T-cell (primary cell): ENCODE results near the gene KRT24. TPM values are rescaled to one million over a fixed set of nuclear protein-coding genes. Genes with fewer than 3 reads are reported as not detected.

ENCODE experiments used
- ATAC-seq, 4 experiments: fragments of 200-7000 bp in 3 of 4; fragments of 150-1000 bp in 1 of 4; cut with Tn5 transposase; replicated peaks in 1 of 4; 1 replicate in 3 of 4; 2 replicates in 1 of 4; pipeline ENCODE4 v1.10.0; 2021; ENCODE audit warnings: moderate library complexity in 3 of 4, mild to moderate bottlenecking in 2 of 4, moderate number of reproducible peaks in 1 of 4
- CTCF ChIA-PET, 2 donors: fragments of 300-600 bp; sonication (Branson Sonifier 250); formaldehyde crosslinking; loops; one replicate each; lab custom pipeline; 2022; ENCODE audit warnings: antibody characterized with exemption in 2 of 2; lab: Charles Lee
- POLR2A ChIA-PET, 2 donors: fragments of 300-600 bp; sonication (Branson Sonifier 250); formaldehyde crosslinking; loops; one replicate each; lab custom pipeline; 2022; ENCODE audit warnings: antibody characterized with exemption in 2 of 2; lab: Charles Lee
- DNase-seq, 35 experiments: peaks; one replicate each; pipeline versions ENCODE4 v3.0.0 to v3.0.0-alpha.2; 2013 to 2023
- H3K27ac ChIP-seq: one replicate; pipeline ENCODE4 v1.5.1; 2013; ENCODE audit warnings: low read length
- H3K27me3 ChIP-seq, 2 experiments: replicated peaks in 1 of 2; 1 replicate in 1 of 2; 2 replicates in 1 of 2; pipeline versions ENCODE4 v1.6.1 to v1.7.0; 2013; ENCODE audit warnings: low read length in 1 of 2, mixed read lengths in 1 of 2; ENCODE audit not compliant: control insufficient read depth in 2 of 2, insufficient read depth in 2 of 2; ENCODE audit errors: extremely low read depth in 1 of 2
- H3K36me3 ChIP-seq, 2 donors: 1 replicate in 1 of 2; 2 replicates in 1 of 2; pipeline versions ENCODE4 v1.6.1 to v1.7.0; 2013; ENCODE audit warnings: low read length in 1 of 2; ENCODE audit not compliant: control insufficient read depth in 2 of 2, insufficient read depth in 1 of 2; ENCODE audit errors: extremely low read depth in 1 of 2
- H3K4me1 ChIP-seq, 2 experiments: 1 replicate in 1 of 2; 2 replicates in 1 of 2; pipeline versions ENCODE4 v1.6.1 to v1.7.0; 2013; ENCODE audit warnings: low read length in 2 of 2, mixed read lengths in 1 of 2; ENCODE audit not compliant: insufficient read depth in 2 of 2, control insufficient read depth in 1 of 2; ENCODE audit errors: extremely low read depth in 1 of 2
- H3K4me3 ChIP-seq, 2 donors: 1 replicate in 1 of 2; 2 replicates in 1 of 2; pipeline versions ENCODE4 v1.5.1 to v1.7.0; 2013; ENCODE audit warnings: mild to moderate bottlenecking in 2 of 2, low read length in 1 of 2, moderate library complexity in 1 of 2; ENCODE audit not compliant: control insufficient read depth in 1 of 2; ENCODE audit errors: extremely low read depth in 1 of 2
- H3K9me3 ChIP-seq: 2 replicates; pipeline ENCODE4 v1.7.0; 2013
- H3K27ac Mint-ChIP-seq, 2 donors: one replicate each; pipeline ENCODE4 v1.8.0; 2020 to 2021; ENCODE audit warnings: mild to moderate bottlenecking in 2 of 2, mixed read lengths in 2 of 2
- H3K27me3 Mint-ChIP-seq, 2 donors: one replicate each; pipeline ENCODE4 v1.8.0; 2021 to 2022; ENCODE audit warnings: mixed read lengths in 2 of 2
- H3K36me3 Mint-ChIP-seq: one replicate; pipeline ENCODE4 v1.8.0; 2021; ENCODE audit warnings: mixed read lengths
- H3K4me1 Mint-ChIP-seq, 3 donors: one replicate each; pipeline ENCODE4 v1.8.0; 2020 to 2022; ENCODE audit warnings: mixed read lengths in 3 of 3, mild to moderate bottlenecking in 1 of 3
- H3K4me3 Mint-ChIP-seq, 3 donors: one replicate each; pipeline ENCODE4 v1.8.0; 2020 to 2022; ENCODE audit warnings: mild to moderate bottlenecking in 3 of 3, mixed read lengths in 3 of 3, moderate library complexity in 3 of 3
- H3K9me3 Mint-ChIP-seq, 3 donors: one replicate each; pipeline ENCODE4 v1.8.0; 2020 to 2022; ENCODE audit warnings: mixed read lengths in 3 of 3
- WGBS: methylation state at CpG from one replicate; pipeline ENCODE4 v1.1.5; 2013; ENCODE audit warnings: missing lambda C conversion rate; ENCODE audit not compliant: insufficient coverage; 5-methylcytosine and 5-hydroxymethylcytosine counted together
- total RNA-seq, 35 experiments: library from RNA in 6 of 35; stranded (reverse) in 6 of 35; fragments of 120-200 nt in 1 of 35; gene quantifications; one replicate each; pipeline versions ENCODE4 v1.2.1 to v1.2.4 and lab custom pipeline; 2013 to 2026

KRT24 gene
- total RNA-seq, 5 donors from 2014 or later (not counting 1 experiment from before 2014, with no cell fraction given) = not detected

GRCh38 chr17:40686192-40686591, 17.4 kb downstream of the KRT24 start:
- no peak for DNase-seq
- H3K27ac Mint-ChIP-seq = no peak overlapping the region
- no peaks in the 10 kb centered on the region for H3K36me3 Mint-ChIP-seq
- Histone ChIP-seq H3K36me3 (no peaks in the 10 kb centered on the region), H3K4me1 (no peaks in the 10 kb centered on the region), H3K27ac (no peak overlapping the region), H3K9me3 (no peaks in the 10 kb centered on the region), H3K4me3 (no peak overlapping the region), H3K27me3 (peaks cover 0 to 9% of the 10 kb centered on the region in 2 experiments)
- POLR2A ChIA-PET = no interaction called here
- WGBS = no CpG with 5 or more reads among the region's 4 CpGs
- H3K27me3 Mint-ChIP-seq = peaks cover 10 to 12% of the 10 kb centered on the region in 2 donors
- H3K4me3 Mint-ChIP-seq = no peak overlapping the region
- CTCF ChIA-PET = no interaction called here
- H3K4me1 Mint-ChIP-seq = no peaks in the 10 kb centered on the region
- no peaks in the 10 kb centered on the region for H3K9me3 Mint-ChIP-seq
- ATAC-seq = no peak

GRCh38 chr17:40680998-40681397, 22.6 kb downstream of the KRT24 start:
- Mint-ChIP-seq H3K9me3 (no peaks in the 10 kb centered on the region), H3K27me3 (peaks cover 26 to 48% of the 10 kb centered on the region in 2 donors), H3K36me3 (no peaks in the 10 kb centered on the region), H3K4me1 (peaks cover 0 to 3% (median 0%) of the 10 kb centered on the region in 3 donors), H3K27ac (no peak overlapping the region), H3K4me3 (no peak overlapping the region)
- H3K36me3 ChIP-seq = no peaks in the 10 kb centered on the region
- H3K27me3 ChIP-seq = peaks cover 1 to 15% of the 10 kb centered on the region in 2 experiments
- no peak overlapping the region for H3K4me3 ChIP-seq
- ATAC-seq (no peak), DNase-seq (no peak)
- no peaks in the 10 kb centered on the region for H3K9me3 ChIP-seq
- no peak overlapping the region for H3K27ac ChIP-seq
- ChIA-PET CTCF (no interaction called here), POLR2A (no interaction called here)
- no peaks in the 10 kb centered on the region for H3K4me1 ChIP-seq

GRCh38 chr17:40679523-40679907, 24.0 kb downstream of the KRT24 start:
- Mint-ChIP-seq H3K27me3 (peaks cover 30 to 55% of the 10 kb centered on the region in 2 donors), H3K27ac (no peak overlapping the region), H3K9me3 (no peaks in the 10 kb centered on the region), H3K4me1 (peaks cover 0 to 3% (median 0%) of the 10 kb centered on the region in 3 donors), H3K36me3 (no peaks in the 10 kb centered on the region), H3K4me3 (no peak overlapping the region)
- no peak for DNase-seq
- Histone ChIP-seq H3K9me3 (no peaks in the 10 kb centered on the region), H3K27me3 (peaks cover 2 to 14% of the 10 kb centered on the region in 2 experiments), H3K4me3 (no peak overlapping the region), H3K36me3 (no peaks in the 10 kb centered on the region), H3K27ac (no peak overlapping the region), H3K4me1 (no peaks in the 10 kb centered on the region)
- ChIA-PET POLR2A (interaction anchor here in 1 of 2 donors (0.7 kb wide), 1 partner anchor 128 kb away, joined by 3 read pairs; no protein-coding TSS in a partner anchor), CTCF (no interaction called here)
- WGBS = no CpG with 5 or more reads among the region's 2 CpGs
- no peak for ATAC-seq

- no CpG with 5 or more reads among the region's 4 CpGs for WGBS
- Mint-ChIP-seq H3K4me1 (peaks cover 0 to 3% (median 0%) of the 10 kb centered on the region in 3 donors), H3K9me3 (no peaks in the 10 kb centered on the region), H3K36me3 (no peaks in the 10 kb centered on the region), H3K4me3 (no peak overlapping the region), H3K27ac (no peak overlapping the region), H3K27me3 (peaks cover 33 to 55% of the 10 kb centered on the region in 2 donors)
- Histone ChIP-seq H3K27ac (no peak overlapping the region), H3K36me3 (no peaks in the 10 kb centered on the region), H3K4me3 (no peak overlapping the region), H3K9me3 (no peaks in the 10 kb centered on the region), H3K27me3 (peaks cover 2 to 9% of the 10 kb centered on the region in 2 experiments), H3K4me1 (no peaks in the 10 kb centered on the region)
- ATAC-seq = no peak
- ChIA-PET POLR2A (interaction anchor here in 1 of 2 donors (0.7 kb wide), 1 partner anchor 128 kb away, joined by 3 read pairs; no protein-coding TSS in a partner anchor), CTCF (interaction anchor here in 1 of 2 donors (0.6 kb wide), 1 partner anchor 315 kb away, joined by 4 read pairs; the partner anchor contains the start of gene GJD3)
- no peak for DNase-seq
Observed at GRCh38 chr17:40678902-40679522, 24.5 kb downstream of the KRT24 start.

- POLR2A ChIA-PET = no interaction called here
- ATAC-seq = no peak
- H3K27me3 Mint-ChIP-seq = peaks cover 27 to 42% of the 10 kb centered on the region in 2 donors
Observed at GRCh38 chr17:40675905-40676304, 27.6 kb downstream of the KRT24 start.

GRCh38 chr17:40672654-40673053, 30.9 kb downstream of the KRT24 start:
- no CpG with 5 or more reads among the region's 2 CpGs for WGBS
- DNase-seq = no peak
- no peak overlapping the region for H3K27ac Mint-ChIP-seq
- no peak overlapping the region for H3K4me3 Mint-ChIP-seq
- peaks cover 3 to 4% of the 10 kb centered on the region in 2 experiments for H3K27me3 ChIP-seq
- no peaks in the 10 kb centered on the region for H3K9me3 Mint-ChIP-seq
- no peak overlapping the region for H3K4me3 ChIP-seq
- no peaks in the 10 kb centered on the region for H3K9me3 ChIP-seq
- no peaks in the 10 kb centered on the region for H3K36me3 ChIP-seq
- POLR2A ChIA-PET = no interaction called here
- H3K4me1 ChIP-seq = no peaks in the 10 kb centered on the region
- H3K27ac ChIP-seq = no peak overlapping the region
- no peaks in the 10 kb centered on the region for H3K36me3 Mint-ChIP-seq
- CTCF ChIA-PET = no interaction called here
- ATAC-seq = no peak
- H3K4me1 Mint-ChIP-seq = no peaks in the 10 kb centered on the region
- peaks cover 19 to 21% of the 10 kb centered on the region in 2 donors for H3K27me3 Mint-ChIP-seq

More at GRCh38 chr17:40675905-40676304, 27.6 kb downstream of the KRT24 start:
- Mint-ChIP-seq H3K36me3 (no peaks in the 10 kb centered on the region), H3K4me1 (peaks cover 0 to 3% (median 0%) of the 10 kb centered on the region in 3 donors), H3K9me3 (no peaks in the 10 kb centered on the region), H3K4me3 (no peak overlapping the region), H3K27ac (no peak overlapping the region)
- Histone ChIP-seq H3K9me3 (no peaks in the 10 kb centered on the region), H3K27ac (no peak overlapping the region), H3K4me3 (no peak overlapping the region), H3K36me3 (no peaks in the 10 kb centered on the region), H3K27me3 (peaks cover 3 to 8% of the 10 kb centered on the region in 2 experiments), H3K4me1 (no peaks in the 10 kb centered on the region)
- CTCF ChIA-PET = no interaction called here
- WGBS = no CpG with 5 or more reads among the region's 4 CpGs
- DNase-seq = no peak
